ENCODE results near the gene TEAD1.

TEAD1 gene

GRCh38 chr11:12687740-12688139, 13.5 kb downstream of the TEAD1 start:
- DNase-seq = no peak

- DNase-seq = no peak
Observed at GRCh38 chr11:12689029-12689755, 15.0 kb downstream of the TEAD1 start.

- DNase-seq = no peak
Observed at GRCh38 chr11:12690663-12691062, 16.4 kb downstream of the TEAD1 start.

DNA sequence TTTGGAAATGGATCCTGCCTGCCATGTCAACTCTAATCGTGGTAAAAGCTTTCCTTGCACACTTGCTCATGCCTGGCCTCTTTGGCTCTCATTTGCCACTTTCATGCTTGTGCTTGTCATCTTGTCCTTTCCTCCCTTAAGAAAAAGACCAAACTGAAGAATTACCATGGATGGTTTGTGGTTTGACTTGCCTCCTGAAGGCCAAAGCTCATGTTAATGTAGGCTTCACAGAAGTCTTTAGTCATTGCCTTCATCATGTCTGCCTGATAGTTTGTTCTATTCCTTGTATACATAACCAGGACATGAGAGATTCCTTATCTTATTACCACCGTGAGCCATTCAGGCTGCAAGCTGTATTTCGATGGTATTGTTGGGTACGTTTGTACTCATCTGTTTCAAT, 17.3 kb downstream of the TEAD1 start:
- DNase-seq = no peak

DNA sequence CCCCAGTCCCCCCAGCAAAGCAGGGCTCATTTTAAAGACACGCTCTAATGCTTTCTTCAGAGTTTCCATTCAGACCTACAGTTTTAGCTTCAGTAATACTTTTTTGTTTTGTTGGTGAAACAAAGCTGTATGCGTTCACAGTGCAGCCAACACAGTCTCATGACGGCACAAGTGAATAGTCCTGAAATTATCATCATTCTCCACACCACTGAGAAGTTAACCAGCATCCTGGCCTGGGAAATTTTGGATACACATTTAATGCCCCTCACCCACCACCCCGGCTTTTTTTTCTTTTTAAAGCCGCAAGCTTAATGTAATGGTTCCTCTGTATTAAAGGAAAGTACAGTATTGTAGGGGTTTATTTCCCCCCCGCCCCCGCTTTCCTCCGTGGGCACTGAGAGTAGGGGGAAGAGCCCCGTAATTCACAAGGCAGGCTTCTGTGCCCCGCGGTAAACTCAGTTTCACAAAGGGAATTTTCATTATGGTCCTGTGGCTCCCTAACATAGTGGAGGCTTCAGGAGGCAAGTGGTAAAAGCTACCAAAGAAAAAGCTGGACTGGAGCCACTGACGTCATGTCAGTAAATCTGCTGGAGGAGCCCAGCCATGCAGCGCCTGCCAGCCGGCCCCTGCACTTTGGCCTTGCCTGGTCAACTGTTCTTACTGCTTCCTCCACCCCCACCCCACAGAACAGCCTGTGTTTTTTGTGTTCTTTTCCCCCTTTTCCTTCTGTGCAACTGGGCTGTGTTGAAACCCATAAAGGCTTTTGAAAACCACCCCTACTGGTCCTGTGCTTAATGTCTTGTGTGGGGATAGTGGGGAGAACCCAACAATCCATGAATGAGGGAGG, 18.2 kb downstream of the TEAD1 start:
- no peak for DNase-seq

GRCh38 chr11:12693094-12693478, 18.9 kb downstream of the TEAD1 start:
- no peak for DNase-seq

DNA sequence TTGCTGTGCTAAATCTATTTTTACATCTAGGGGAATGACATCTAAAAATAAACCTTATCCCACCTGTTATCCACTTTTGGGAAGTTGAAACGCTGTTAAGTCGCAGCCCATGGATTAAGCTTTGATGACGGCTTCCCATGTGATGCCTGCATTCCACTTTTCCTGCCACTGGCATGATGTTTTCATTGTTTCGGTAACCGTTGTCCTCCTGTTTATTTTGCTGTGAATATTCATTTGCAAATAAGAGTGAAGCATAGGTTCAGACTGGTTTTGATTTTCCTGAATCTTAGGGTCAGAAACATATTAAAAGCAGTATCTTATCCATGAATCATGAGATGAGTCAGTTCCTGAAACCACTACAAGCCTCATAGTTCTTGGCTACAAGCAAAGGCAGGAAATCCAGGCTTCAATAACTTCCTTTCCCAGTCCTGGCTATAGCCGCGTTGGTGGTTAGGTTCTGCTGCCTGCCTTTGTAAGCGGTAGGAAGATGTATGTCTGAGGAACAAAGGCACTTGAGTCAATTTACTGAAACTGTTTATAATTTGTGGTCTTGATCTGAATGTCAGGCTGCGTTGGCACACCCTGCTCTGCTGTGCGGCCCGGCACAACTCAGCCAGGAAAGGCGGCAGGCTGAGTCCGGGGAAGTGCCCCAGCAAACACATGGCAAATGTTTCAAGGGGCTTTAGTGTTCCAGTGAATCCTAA, 19.4 kb downstream of the TEAD1 start:
- DNase-seq = no peak

- DNase-seq = no peak
Observed at GRCh38 chr11:12694183-12694531, 19.9 kb downstream of the TEAD1 start.

DNA sequence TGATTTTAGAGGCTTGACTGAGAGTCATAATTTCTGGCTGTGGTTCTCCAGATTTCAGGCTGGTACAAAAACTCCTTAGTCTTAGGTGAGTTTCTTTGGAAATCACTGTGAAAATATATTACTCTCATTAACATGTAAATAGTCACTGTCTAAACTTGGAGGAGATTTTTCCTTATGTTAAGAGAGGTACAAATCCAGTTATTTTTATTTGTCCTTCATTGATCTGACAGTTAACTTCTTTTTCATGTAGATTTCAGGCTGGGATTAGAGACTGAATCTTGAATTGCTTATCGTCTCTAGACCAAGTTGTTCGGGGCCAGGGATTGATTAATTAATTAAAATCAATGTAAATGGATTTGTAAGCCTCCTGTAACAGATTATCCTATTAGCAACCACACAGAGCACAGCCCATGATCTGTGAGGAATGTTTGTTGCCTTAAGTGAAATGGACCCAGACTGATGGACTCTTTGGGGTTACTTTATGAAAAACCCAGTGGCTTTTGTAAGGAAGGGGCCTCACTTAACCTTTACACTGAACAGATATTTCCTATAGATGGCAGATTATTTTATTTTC, 21.1 kb downstream of the TEAD1 start:
- DNase-seq = no peak

GRCh38 chr11:12695873-12696272, 21.7 kb downstream of the TEAD1 start:
- DNase-seq = no peak

- DNase-seq = no peak
Observed at GRCh38 chr11:12696911-12697581, 22.8 kb downstream of the TEAD1 start.

DNA sequence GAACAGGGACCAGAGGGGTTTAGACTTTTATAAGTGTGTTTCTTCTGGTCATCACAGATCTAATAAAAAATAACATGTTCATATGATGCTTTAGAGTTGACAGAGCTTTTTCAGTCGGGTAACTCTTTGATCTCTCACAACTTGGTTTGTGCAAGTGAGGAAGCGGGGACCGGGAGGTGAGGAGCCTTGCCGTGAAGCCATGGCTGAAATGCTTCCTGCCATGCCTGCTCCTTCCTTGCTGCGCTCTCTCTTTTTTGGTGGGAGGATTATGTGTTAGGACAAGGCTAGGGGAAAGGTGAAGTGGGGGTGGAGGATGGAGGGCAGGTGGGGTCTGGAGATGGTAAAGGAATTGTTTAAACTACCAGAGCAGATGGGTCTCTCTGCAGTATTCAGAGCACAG, 23.8 kb downstream of the TEAD1 start:
- DNase-seq = no peak

GRCh38 chr11:12701811-12702592, 27.8 kb downstream of the TEAD1 start:
- DNase-seq = no peak

- no peak for DNase-seq
Observed at GRCh38 chr11:12702999-12703453, 28.8 kb downstream of the TEAD1 start.

- DNase-seq = no peak
Observed at GRCh38 chr11:12704049-12704448, 29.8 kb downstream of the TEAD1 start.

- no peak for DNase-seq
Observed at GRCh38 chr11:12705874-12706273, 31.7 kb downstream of the TEAD1 start.

DNA sequence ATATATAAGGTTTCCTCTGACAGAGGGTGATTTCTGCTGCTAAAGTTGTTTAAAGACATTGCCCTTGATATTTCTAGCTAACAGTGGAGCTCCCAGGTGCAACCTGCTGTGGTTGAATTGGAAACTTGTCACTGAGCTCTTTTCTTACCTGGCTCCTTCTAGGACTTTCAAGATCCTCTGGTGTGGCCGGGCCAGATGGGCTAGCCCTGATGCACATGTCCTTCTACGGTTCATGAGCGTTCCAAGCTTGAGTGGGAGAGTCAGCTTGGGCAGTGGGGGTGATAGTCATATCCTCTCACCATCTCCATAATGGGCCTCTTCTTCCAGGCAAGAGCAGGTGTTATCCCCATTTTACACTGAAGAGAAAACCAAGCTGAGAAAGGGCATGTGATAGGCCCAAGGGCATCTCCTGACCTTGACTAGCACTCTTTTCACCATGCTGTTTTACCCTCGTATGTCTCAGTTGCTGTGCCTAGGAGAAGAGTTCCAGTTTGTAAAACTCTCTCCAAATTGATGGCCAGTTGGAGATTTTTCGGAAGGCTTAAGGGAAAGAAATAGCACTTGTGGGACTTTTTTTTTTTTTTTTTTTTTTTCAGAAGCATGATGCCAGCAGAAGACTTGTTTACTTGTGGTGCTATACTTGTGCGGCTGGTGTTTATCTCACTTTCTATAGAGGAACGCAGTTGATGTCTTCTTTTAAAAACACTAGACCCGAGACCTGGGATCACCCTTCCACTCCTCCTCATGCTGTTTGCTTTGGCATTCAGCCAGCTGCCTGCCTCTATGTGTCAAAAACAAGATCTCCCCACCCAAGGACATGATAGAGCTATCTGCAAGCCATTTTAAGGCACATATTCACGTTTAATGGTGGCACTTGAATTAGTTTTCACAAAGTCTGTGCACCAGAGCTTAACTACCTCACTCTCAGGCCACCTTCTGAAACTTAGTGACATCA, 32.6 kb downstream of the TEAD1 start:
- no peak for DNase-seq

DNA sequence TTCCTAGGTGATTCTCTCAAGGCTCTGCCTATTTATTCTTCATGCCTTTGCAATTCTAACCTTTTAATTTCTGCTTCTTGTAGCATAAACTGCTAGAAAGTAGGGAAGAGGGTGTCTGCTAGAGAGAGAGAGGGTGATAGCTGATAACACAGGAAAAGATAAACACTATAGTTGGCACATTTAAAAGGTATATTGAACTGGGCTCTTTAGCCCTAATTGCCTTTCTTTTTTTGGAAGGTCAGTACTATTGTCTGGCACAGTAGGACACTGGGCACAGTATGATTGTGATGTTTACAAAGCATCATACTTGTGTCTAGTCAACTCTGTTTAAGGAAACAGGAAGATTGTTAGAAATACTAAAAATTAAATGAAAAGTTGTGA, 33.3 kb downstream of the TEAD1 start:
- DNase-seq = no peak

GRCh38 chr11:12711496-12711895, 37.3 kb downstream of the TEAD1 start:
- no peak for DNase-seq

DNA sequence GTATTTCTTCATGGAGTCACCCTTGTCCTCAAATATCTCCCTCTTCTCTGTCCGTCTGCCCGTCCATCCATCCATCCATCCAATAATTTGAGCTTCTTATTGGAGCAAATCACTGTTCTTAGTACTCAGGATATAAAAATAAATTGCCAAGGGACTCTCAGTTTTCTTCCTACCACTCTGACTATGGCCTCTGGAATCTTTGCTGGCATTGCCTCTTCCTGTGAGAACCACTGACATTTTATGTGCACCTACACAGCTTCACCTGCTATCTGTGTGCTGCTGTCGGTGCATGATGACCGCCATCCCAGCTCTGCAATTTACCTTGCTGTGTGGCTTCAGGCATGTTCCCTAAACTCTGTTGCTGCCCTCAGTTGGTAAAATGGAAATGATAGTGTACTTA, 37.9 kb downstream of the TEAD1 start:
- DNase-seq = no peak

DNA sequence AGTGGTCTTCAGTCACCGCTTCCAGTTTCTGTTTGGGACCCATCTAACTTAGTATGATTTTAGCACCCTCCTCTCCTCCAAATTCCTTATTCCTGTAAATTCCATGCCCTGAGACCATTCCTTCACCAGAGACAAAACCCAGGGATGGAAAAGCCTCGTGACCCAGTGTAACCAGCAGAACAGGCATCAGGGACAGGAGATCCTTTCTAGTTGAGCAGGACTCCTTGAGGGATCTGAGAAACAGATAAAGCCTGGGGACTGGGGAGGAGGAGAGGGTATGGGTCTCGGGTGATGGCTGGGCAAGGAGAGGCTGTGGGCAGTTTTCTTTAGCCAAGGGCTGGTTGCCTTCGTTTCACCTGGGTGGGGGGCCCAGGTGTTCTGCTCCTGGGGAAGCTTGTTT, 40.9 kb downstream of the TEAD1 start:
- no peak for DNase-seq

All from SIG-M5 (cell line).